HG03469 (cell line): ENCODE measurements around the gene MSRB1.

Experiments
- ATAC-seq: cut with Tn5 transposase; IDR thresholded peaks from one replicate; pipeline ENCODE4 v1.9.1; 2021; ENCODE audit warnings: mild to moderate bottlenecking, moderate library complexity, moderate number of reproducible peaks; ENCODE audit not compliant: unreplicated experiment

Gene MSRB1, protein sequence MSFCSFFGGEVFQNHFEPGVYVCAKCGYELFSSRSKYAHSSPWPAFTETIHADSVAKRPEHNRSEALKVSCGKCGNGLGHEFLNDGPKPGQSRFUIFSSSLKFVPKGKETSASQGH

GRCh38 chr16:1942810-1943726, at the start of gene MSRB1:
Gene MSRB1 (minus strand): TSS chr16:1943199. CDS start chr16:1943156, 43 bp downstream.
- peak; percentile 80 for ATAC-seq

DNA sequence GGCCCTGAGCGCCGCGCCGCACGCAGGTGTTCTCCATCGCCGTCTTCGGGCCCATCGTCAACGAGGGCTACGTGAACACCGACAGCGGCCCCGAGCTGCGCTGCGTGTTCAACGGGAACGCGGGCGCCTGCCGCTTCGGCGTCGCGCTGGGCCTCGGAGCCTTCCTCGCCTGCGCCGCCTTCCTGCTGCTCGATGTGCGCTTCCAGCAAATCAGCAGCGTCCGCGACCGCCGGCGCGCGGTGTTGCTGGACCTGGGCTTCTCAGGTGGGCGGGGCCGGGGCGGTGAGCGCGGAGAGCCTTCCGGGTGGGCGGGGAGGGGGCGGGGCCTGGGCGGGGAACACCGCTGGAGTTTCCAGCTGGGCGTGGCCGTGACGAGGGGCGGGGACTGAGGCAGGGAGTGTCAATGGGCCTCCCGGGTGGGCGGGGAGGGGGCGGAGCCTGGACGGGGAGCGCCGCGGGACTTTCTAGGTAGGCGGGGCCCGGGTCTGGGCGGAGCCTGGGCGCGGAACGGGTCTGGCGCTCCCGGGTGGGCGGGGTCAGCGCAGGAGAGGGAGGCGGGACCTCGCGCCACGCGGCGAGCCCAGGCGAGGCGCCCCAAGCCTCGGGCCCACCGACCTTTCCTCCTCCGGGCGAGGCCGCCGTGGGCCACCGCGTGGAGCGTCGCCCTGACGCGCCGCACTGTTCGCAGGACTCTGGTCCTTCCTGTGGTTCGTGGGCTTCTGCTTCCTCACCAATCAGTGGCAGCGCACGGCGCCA, 49.1 kb upstream of the MSRB1 start:
- peak; percentile 28 for ATAC-seq

GRCh38 chr16:1991588-1991947, 48.6 kb upstream of the MSRB1 start:
- no peak for ATAC-seq

- ATAC-seq: no peak
Measured at GRCh38 chr16:1991135-1991551, 48.1 kb upstream of the MSRB1 start.

DNA sequence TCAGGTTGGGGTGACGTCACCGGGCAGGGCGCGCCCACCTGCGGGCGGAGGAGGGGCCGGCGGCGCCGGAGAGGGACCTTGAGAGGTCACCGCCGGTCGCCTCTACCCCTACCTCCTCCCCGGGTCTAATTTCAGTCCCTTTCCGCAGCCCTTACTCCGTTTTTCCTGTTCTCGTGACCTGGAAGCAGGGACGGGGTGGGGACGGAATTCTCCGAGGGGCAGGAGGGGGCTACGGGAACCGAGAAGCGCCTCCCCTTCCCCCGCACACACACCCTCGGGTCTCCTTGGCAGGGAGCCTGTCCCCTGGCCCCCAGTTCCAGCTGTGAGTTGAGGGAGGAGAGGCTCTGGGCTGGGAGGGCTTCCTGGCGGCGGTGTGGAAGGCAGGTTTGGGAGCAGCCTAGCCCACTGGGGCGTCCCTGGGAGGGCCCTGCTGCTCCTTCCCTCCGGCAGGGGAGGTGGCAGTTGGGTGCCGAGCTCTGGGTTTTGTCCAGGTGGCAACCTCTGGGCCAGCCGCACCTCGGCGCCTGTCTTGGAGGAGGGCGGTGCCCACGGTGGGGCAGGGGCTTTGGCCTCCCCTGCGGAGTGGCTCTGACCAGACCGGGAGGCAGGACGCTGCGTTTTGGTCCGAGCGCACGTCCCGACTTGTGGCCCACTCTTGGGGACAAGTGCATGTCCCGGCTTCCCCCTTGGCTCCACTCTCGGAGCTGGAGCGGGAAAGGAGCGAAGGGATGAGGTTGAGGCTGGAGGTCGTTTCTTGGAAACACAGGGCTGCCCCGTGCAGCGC, 47.5 kb upstream of the MSRB1 start:
- ATAC-seq: no peak

DNA sequence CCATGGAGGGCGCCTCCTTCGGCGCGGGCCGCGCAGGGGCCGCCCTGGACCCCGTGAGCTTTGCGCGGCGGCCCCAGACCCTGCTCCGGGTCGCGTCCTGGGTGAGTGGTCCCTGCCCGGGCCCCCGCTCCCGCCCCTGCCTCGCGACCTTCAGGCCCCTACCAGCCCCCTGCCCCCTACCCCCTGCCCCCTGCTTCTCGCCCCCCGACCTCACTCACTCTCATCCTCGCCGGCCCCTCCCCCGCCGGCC, 47.0 kb upstream of the MSRB1 start:
- ATAC-seq: no peak

DNA sequence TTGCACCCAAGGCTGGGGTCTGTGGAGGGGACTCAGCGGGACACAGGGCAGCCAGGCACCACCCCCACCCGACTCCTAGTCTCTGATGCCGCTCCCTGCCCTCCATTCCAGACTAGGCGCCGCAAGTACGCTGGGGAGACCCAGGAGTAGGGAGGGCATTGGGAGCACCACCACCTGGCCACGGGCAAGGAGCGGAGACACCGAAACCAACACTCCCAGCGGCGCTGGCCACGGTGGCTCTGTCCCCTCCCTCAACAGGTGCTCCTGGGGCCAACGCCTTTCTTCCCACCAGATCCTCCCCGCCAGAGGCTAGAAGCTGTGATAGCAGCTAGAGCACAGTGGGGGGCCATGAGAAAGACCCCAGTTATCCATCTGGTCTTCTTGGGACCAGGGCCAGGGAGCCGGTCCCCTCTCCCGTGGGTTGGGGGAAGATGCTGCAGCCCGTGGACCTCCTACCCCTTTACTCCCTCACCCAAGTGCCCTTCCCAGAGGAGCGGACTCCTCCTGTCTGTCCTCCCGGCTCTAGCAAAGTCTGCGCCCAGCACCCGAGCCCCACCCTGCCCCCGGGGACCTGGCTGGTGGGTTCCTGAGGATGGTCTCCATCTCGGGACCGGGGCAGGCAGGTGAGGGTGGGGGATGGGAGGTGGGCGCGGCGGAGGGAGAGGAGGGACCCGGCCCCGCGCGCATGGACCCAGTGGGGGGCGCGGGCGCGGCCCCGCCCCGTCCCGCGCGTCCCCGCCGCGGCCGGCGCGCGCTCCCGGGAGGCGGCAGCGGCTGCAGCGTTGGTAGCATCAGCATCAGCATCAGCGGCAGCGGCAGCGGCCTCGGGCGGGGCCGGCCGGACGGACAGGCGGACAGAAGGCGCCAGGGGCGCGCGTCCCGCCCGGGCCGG, 46.5 kb upstream of the MSRB1 start, which contains the start of gene SYNGR3:
Gene SYNGR3 (plus strand): TSS at position 762 of the 892 bp plus-strand sequence. CDS start 133 bp downstream, outside the sequence.
- ATAC-seq: no peak

- ATAC-seq: no peak
Measured at GRCh38 chr16:1987198-1987597, 44.2 kb upstream of the MSRB1 start.

GRCh38 chr16:1985466-1986150, 42.6 kb upstream of the MSRB1 start:
- ATAC-seq: no peak

DNA sequence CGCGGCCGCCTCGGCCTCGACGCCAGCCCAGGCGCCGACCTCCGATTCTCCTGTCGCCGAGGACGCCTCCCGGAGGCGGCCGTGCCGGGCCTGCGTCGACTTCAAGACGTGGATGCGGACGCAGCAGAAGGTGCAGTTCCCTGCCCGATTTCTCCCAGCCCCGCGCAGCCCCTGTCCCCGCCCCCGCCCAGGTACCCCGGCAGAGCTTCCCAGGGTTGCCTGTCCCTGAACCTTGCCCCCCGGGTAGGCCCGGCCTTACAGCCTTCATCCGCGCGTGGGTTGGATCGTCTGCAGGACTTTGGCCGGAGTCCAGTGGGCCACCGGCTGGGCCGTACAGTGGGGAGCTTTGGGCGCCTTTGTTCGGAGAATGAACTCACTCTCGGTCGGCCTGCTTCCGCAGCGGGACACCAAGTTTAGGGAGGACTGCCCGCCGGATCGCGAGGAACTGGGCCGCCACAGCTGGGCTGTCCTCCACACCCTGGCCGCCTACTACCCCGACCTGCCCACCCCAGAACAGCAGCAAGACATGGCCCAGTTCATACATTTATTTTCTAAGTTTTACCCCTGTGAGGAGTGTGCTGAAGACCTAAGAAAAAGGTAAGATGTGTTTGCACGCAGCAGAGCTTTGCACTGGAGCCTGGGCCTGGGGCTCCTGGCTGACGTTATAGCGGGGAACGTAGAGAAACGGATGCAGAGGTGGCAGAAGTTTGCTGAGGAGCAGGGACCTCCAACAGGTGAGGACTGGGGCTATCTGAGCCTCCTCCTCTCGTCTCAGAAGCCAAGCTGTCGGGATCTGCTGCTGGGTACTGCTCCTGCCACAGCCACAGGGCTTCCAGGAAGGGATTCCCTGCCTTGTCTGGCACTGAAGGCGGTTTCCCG, 41.6 kb upstream of the MSRB1 start:
- peak; percentile 2 for ATAC-seq

GRCh38 chr16:1983544-1984346, 40.7 kb upstream of the MSRB1 start, which contains the start of gene GFER:
Gene GFER (plus strand): TSS chr16:1984193. CDS start chr16:1984219, 26 bp downstream.
- ATAC-seq: peak; percentile 38

GRCh38 chr16:1982991-1983543, 40.1 kb upstream of the MSRB1 start:
- ATAC-seq: no peak

DNA sequence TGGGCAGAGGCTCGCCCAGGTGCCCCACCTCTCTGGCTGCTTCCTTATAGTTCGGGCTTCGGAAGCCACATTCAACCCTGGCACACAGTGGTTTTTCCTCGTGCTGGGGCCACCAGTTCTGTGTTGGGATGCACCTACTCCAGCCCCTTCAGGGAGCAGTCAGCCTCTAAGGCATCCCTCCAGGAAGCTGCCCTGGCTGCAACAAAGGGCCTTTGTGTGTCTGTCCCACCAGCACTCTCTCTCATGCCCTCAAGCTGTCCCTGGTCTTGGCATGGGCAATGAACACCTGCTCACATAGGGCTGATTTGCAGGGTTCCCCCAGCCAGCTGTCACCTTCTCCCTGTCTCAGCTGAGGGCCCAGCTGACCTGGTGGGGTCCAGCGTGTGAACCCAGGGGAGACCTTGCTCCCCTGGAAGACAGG, 39.0 kb upstream of the MSRB1 start:
- no peak for ATAC-seq

- ATAC-seq: no peak
Measured at GRCh38 chr16:1981398-1981836, 38.4 kb upstream of the MSRB1 start, which contains the start of gene NOXO1. Gene NOXO1 (minus strand): TSS chr16:1981469. CDS start chr16:1981179, 290 bp downstream.

GRCh38 chr16:1980770-1981087, 37.7 kb upstream of the MSRB1 start:
- no peak for ATAC-seq

DNA sequence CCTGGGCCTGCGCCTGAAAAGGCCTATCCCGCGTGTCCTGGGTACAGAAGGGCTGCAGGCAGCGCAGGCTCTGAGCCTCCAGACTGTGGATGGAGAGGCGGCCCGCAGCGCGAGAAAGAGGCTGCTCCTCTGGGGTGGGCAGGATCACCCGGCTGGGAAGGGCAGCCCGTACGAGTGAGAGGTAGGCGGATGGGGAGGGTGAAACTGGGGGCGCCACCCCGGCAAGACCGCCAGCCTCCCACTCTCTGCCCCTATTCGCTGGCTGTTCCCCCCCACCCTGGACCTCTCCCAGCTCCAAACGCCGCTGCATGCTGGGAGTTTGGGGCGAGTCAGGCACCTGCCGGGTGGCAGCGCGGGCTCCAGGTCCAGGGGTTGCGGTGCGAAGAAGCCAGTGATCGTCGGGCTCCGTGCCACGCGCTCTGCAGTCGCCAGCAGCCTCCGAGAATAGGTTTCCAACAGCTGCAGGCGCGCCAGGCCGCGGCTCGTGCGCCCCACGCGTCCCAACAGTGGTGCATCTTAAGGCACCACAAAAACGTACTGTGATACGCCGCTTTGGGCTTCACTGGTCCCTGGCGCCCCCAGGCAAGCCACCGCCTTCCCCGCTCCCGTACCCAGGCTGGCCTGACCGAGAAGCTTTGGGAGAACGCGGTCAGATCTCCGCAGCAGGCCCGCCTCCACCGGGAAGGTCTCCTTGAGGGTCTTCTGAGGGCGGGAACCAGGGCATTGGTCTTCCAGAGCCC, 37.2 kb upstream of the MSRB1 start:
- no peak for ATAC-seq
